Loucy (cell line): Measurements from ENCODE around the gene GOLGA8H.
"Not testable (repeated sequence)": the region's sequence is repeated elsewhere in the genome, so short reads cannot be mapped to it uniquely, and the experiment has no call there.

ENCODE experiments used
- EZH2phosphoT487 ChIP-seq: fragments of 200-600 bp; IDR thresholded peaks from 2 replicates; pipeline ENCODE4 v1.6.1; 2018; ENCODE audit warnings: antibody characterized with exemption, mild to moderate bottlenecking, moderate library complexity, borderline replicate concordance
- TF ChIP-seq, protein P1 (sequence below): fragments of 200-600 bp; sonication (generic); conservative IDR thresholded peaks from 2 replicates; pipeline ENCODE4 v1.5.1; 2014; ENCODE audit warnings: mild to moderate bottlenecking, antibody characterized with exemption, low read length

DNA sequence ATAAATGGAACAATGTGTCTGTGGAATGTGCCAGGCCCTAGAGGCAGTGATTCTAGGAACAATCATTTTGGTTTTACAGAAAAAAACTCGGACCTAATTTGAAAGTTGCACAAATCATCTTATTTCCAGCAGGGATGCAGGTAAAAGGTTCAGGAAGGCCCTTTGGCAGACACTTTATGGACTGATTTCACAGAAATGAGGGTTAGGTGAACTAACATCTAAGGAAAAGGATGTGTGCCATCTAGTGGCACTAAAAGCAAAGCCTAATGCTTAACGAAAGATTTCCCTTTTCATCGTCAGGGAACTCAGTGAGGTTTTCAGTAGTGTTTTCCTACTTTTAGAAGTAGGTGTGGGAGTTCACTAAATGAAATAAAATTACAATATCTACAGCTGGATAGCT lies 17.5 kb downstream of the GOLGA8H start:
- TF ChIP-seq, protein P1, sequence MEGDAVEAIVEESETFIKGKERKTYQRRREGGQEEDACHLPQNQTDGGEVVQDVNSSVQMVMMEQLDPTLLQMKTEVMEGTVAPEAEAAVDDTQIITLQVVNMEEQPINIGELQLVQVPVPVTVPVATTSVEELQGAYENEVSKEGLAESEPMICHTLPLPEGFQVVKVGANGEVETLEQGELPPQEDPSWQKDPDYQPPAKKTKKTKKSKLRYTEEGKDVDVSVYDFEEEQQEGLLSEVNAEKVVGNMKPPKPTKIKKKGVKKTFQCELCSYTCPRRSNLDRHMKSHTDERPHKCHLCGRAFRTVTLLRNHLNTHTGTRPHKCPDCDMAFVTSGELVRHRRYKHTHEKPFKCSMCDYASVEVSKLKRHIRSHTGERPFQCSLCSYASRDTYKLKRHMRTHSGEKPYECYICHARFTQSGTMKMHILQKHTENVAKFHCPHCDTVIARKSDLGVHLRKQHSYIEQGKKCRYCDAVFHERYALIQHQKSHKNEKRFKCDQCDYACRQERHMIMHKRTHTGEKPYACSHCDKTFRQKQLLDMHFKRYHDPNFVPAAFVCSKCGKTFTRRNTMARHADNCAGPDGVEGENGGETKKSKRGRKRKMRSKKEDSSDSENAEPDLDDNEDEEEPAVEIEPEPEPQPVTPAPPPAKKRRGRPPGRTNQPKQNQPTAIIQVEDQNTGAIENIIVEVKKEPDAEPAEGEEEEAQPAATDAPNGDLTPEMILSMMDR = not testable (repeated sequence)
- TF ChIP-seq EZH2phosphoT487 = not testable (repeated sequence)
